Stimulated activated CD8-positive, alpha-beta memory T cell treated with anti-CD3 and anti-CD28 coated beads, Interleukin-4, amount 100 ng/mL, for 48 hours (primary cell): ENCODE results near the gene CMTM7.

ENCODE experiments used
- DNase-seq: peaks from one replicate; pipeline ENCODE4 v3.0.0-alpha.2; 2020

Gene CMTM7

GRCh38 chr3:32414522-32415202, 23.0 kb downstream of the CMTM7 start:
- peak; percentile 26 for DNase-seq

- DNase-seq: no peak
Observed at GRCh38 chr3:32419742-32420125, 28.1 kb downstream of the CMTM7 start.

GRCh38 chr3:32420126-32421038, 28.7 kb downstream of the CMTM7 start:
- no peak for DNase-seq

GRCh38 chr3:32421185-32421584, 29.5 kb downstream of the CMTM7 start:
- DNase-seq: no peak

DNA sequence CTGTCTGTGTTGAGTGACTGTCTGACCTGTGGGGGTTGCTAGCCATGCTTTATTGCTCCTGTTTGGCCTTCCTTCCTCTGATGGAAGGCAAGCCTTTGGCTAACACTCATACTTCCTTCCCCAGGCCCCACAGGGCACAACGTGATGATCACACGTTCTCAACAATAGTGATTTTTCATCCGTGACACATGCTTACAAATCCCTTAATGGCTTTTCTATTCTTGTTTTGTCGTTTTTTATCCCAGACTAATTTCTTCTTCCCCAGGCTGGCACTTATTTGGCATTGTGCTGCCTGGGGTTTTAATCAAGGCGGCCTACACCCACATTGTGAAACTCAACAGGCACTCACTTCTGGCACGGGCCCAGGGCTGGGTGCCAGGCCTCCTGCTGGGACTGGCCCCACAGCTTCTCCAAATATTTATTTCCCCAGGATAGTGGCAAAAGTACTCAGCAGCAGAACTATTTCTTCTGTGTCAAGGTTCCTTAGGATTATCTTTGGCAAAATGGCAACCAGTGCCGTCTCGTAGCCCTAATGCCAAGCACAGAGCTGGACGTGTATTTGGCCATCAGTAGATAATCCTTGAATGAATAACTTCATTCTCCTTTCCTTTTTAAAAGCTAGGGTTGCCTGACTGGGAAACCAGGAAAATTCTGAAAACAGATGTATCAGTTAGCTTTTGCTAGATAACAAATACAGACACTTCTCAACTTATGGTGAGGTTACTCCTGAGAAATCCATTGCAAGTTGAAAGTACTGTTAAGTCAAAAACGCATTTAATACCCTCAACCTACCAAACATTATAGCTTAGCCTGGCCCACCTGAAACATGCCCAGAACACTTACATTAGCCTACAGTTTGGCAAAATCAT, 30.6 kb downstream of the CMTM7 start:
- DNase-seq: peak; percentile 22

DNA sequence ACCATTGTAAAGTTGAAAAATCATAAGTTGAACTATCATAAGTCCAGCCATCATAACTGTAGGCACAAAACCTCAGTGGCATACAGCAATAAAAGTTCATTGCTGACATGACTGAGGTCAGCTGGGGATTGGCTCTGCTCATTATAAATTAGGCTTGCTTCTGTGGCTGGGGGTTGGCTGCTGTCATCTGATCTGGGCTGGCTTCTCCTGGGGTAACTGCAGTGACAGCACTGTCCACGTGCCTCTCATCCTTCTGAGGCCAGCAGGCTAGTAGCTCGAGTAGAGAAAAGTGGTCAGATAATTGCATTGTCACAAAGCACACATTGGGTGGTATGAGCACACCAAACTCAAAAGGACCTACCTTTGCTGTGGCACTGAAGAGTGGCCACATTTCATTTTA, 31.3 kb downstream of the CMTM7 start:
- no peak for DNase-seq

- no peak for DNase-seq
Observed at GRCh38 chr3:32423534-32423933, 31.9 kb downstream of the CMTM7 start.

DNA sequence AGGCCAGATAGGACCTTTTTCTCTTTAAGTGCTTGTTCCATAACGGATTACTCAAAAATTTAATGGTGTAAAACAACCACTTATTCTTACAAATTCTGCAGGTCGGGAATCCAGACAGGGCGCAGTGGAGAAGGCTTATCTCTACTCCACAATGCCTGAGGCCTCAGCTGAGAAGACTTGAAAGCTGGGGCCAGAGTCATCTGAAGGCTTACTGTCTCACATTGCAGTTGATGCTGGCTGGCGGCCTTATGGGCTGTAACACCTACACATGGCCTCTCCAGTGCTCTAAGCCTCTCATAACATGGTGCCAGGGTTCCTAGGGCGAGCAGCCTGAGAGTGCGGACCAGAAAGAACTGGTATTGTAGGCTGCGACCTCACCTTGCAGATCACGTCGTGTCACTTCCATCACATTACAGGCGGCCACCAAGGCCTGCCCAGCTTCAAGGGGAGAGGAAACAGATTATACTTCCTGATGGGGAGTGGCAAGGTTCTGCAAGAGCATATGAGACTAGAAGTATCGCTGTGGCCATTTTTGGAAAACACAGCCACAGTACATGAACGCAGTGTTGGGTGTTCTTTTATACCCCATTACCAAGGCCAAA, 32.4 kb downstream of the CMTM7 start:
- peak; percentile 28 for DNase-seq

- peak; percentile 13 for DNase-seq
Observed at GRCh38 chr3:32424581-32425250, 33.1 kb downstream of the CMTM7 start.

- DNase-seq: peak; percentile 50
Observed at GRCh38 chr3:32428092-32429068, 36.7 kb downstream of the CMTM7 start.

DNA sequence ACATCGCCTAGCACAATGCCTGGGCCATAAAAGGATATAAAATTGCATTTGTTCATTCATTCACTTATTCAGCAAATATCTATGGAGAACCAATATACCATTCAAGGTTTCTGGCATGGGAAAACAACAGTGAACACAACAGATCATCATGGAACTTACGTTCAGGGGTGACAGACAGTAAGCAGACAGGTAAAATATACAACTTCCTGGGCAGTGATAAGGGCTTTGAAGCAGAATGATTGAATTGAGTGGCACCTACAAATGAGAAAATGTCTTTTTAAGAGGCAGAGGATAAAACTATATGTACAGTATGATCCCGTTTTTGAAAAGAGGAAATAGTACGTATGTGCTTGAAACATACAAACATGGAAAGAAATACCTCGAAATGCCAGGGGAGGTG, 39.2 kb downstream of the CMTM7 start:
- no peak for DNase-seq

- DNase-seq: peak; percentile 26
Observed at GRCh38 chr3:32431481-32431880, 39.8 kb downstream of the CMTM7 start.

GRCh38 chr3:32432045-32432710, 40.5 kb downstream of the CMTM7 start:
- DNase-seq: peak; percentile 31

GRCh38 chr3:32432711-32433530, 41.3 kb downstream of the CMTM7 start:
- peak; percentile 51 for DNase-seq

GRCh38 chr3:32434206-32434605, 42.6 kb downstream of the CMTM7 start:
- no peak for DNase-seq

DNA sequence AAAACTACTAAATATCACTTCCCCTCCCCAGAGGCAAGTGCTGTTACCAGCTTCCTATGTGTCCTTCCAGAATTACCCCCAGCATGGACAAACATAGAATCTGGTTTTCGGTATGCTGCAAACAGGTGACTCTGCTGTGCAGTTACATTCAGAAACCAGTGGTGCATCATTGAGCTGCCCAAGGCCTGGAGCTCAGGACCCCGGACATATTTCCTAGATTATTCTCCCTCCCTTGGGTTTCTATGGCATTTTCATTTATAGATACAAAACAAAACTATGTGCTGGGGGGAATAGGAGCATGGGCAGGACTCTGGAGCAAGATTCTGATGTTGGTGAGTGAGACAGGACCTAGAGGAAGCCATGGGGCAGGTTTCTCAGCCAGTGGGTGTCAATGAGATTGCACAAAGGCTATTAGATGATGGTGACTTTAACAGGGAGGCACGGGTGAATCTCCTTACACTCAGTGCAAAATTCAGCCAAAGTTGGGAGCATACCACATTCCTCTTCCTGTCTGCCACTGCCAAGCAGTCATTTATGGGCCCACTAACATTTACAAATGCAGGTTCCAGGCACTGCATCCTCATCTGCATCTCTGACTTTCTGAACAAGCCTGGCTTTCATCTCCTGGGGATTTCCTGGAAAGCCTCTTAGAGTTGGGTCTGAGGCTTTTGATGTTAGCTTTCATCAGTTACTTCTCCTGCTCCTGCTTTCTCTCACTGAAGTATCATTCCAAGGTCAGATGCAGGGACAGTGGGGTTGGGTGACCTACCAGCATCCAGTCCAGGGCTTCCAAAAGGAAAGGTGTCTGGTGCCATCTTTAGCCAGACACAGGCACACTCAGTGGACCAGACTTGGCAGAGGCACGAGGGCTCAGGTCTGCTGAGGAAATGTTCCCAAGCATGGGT, 44.5 kb downstream of the CMTM7 start:
- DNase-seq: peak; percentile 24

GRCh38 chr3:32436816-32437189, 45.1 kb downstream of the CMTM7 start:
- peak; percentile 23 for DNase-seq

- DNase-seq: peak; percentile 19
Observed at GRCh38 chr3:32437896-32438295, 46.2 kb downstream of the CMTM7 start.
